H7 (cell line): ENCODE measurements around the gene CD200. TPM values are rescaled to one million over a fixed set of nuclear protein-coding genes. Genes with fewer than 3 reads are reported as not detected.

Experiments used
- total RNA-seq: library from RNA; depleted of rRNA; stranded (reverse); fragments of >200 nt; shearing (Covaris generic); gene quantifications from 2 replicates; pipeline ENCODE4 v1.2.3, GENCODE V29; 2014; rRNA removed

CD200 gene
- total RNA-seq, 1 experiment from 2014 or later, result 40.9 TPM

Other genes starting within 250 kb of the CD200 start
- 9.7 and 11.3 TPM in 2 replicates for gene C3orf52, start 246.8 kb upstream of the CD200 start, total RNA-seq
- not detected in 2 replicates for gene GCSAM, start 199.9 kb upstream of the CD200 start, total RNA-seq
- 0.38 and 0.41 TPM in 2 replicates for gene SLC9C1, start 38.9 kb upstream of the CD200 start, total RNA-seq
- not detected in 2 replicates for gene BTLA, start 166.3 kb downstream of the CD200 start, total RNA-seq
- 53.9 and 64.1 TPM in 2 replicates for gene ATG3, start 228.8 kb downstream of the CD200 start, total RNA-seq
- gene SLC35A5, start 228.9 kb downstream of the CD200 start, total RNA-seq, result 44.4 and 51.5 TPM in 2 replicates